Transverse colon (tissue), 4 donors: ENCODE measurements around the gene PTX4.

ENCODE experiments used
- POLR2AphosphoS5 ChIP-seq, 3 donors: sonication (generic); formaldehyde crosslinking; IDR thresholded peaks; one replicate each; pipeline ENCODE4 v1.6.1; 2016; ENCODE audit warnings: antibody characterized with exemption in 3 of 3
- TF ChIP-seq, protein P1 (sequence below), 5 experiments: fragments of 200-600 bp in 3 of 5; fragments of 450-650 bp in 2 of 5; sonication (generic) in 3 of 5; IDR thresholded peaks; 1 replicate in 2 of 5; 2 replicates in 3 of 5; pipeline ENCODE4 v1.5.1; 2016 to 2017; ENCODE audit warnings: antibody characterized with exemption in 5 of 5, inconsistent platforms in 3 of 5, mild to moderate bottlenecking in 2 of 5, moderate library complexity in 1 of 5

GRCh38 chr16:1464894-1465566 is 23.7 kb downstream of the PTX4 start:
- TF ChIP-seq POLR2AphosphoS5 (IDR thresholded peaks at IDR 0.05) = no peak
- TF ChIP-seq, protein P1, sequence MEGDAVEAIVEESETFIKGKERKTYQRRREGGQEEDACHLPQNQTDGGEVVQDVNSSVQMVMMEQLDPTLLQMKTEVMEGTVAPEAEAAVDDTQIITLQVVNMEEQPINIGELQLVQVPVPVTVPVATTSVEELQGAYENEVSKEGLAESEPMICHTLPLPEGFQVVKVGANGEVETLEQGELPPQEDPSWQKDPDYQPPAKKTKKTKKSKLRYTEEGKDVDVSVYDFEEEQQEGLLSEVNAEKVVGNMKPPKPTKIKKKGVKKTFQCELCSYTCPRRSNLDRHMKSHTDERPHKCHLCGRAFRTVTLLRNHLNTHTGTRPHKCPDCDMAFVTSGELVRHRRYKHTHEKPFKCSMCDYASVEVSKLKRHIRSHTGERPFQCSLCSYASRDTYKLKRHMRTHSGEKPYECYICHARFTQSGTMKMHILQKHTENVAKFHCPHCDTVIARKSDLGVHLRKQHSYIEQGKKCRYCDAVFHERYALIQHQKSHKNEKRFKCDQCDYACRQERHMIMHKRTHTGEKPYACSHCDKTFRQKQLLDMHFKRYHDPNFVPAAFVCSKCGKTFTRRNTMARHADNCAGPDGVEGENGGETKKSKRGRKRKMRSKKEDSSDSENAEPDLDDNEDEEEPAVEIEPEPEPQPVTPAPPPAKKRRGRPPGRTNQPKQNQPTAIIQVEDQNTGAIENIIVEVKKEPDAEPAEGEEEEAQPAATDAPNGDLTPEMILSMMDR (IDR thresholded peaks at IDR 0.05) = no peak
